ENCODE data around the gene SLC23A2. TPM values are rescaled to one million over a fixed set of nuclear protein-coding genes. Genes with fewer than 3 reads are reported as not detected.

The SLC23A2 gene
- total RNA-seq, 1 experiment from 2014 or later: 14.6 TPM

DNA sequence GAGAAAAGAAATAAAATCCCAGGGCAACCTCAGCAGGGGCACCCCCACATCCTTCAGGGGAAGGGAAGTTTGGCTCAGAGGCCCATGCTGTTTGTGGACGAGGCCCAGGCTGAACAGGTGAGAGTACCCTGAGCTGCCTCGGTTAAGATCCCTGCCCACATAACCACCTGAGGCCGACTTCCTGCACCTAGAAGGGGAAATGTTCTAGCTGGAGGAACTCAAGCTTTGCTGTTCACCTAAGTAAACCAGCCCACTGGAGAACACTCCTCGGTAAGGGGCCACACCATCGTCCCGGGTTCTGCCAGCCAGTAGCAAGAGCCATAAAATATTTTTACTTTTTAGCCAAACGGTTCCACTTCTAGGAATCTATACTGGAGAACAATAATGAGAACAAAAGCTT, 88.2 kb downstream of the SLC23A2 start:
- in situ Hi-C loops (cut with HindIII; ENCODE audit: low pct_unique_long_range_greater_than_20kb, low sequenced_read_pairs) (no loop called here), intact Hi-C loops (cut with micrococcal nuclease; ENCODE audit: unreplicated experiment) (no loop called here)
- ATAC-seq (no peak), DNase-seq (ENCODE audit: low read depth, low spot score) (no peak)
- ChIA-PET POLR2A (no interaction called here), CTCF (no interaction called here)
- H3K27me3 ChIP-seq (ENCODE audit: control insufficient read depth, insufficient read depth, low read length): no peaks in the 10 kb centered on the region
- H3K4me1 ChIP-seq (ENCODE audit: control insufficient read depth, insufficient read depth, low read length): no peaks in the 10 kb centered on the region
- no peaks in the 10 kb centered on the region for H3K9me3 ChIP-seq (ENCODE audit: control insufficient read depth, insufficient read depth, low read depth, low read length)
- H3K36me3 ChIP-seq (ENCODE audit: control insufficient read depth, insufficient read depth, low read length): no peaks in the 10 kb centered on the region
- TF ChIP-seq, protein P1, sequence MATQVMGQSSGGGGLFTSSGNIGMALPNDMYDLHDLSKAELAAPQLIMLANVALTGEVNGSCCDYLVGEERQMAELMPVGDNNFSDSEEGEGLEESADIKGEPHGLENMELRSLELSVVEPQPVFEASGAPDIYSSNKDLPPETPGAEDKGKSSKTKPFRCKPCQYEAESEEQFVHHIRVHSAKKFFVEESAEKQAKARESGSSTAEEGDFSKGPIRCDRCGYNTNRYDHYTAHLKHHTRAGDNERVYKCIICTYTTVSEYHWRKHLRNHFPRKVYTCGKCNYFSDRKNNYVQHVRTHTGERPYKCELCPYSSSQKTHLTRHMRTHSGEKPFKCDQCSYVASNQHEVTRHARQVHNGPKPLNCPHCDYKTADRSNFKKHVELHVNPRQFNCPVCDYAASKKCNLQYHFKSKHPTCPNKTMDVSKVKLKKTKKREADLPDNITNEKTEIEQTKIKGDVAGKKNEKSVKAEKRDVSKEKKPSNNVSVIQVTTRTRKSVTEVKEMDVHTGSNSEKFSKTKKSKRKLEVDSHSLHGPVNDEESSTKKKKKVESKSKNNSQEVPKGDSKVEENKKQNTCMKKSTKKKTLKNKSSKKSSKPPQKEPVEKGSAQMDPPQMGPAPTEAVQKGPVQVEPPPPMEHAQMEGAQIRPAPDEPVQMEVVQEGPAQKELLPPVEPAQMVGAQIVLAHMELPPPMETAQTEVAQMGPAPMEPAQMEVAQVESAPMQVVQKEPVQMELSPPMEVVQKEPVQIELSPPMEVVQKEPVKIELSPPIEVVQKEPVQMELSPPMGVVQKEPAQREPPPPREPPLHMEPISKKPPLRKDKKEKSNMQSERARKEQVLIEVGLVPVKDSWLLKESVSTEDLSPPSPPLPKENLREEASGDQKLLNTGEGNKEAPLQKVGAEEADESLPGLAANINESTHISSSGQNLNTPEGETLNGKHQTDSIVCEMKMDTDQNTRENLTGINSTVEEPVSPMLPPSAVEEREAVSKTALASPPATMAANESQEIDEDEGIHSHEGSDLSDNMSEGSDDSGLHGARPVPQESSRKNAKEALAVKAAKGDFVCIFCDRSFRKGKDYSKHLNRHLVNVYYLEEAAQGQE (IDR thresholded peaks at IDR 0.05; ENCODE audit: insufficient read depth in 1 of 2, low read depth in 2 of 2, low read length in 1 of 2): no peak
- TF ChIP-seq TCF7L2 (IDR thresholded peaks at IDR 0.05; ENCODE audit: low read depth, low read length) (no peak), POLR2AphosphoS5 (IDR thresholded peaks at IDR 0.05; ENCODE audit: low read depth, low read length) (no peak), SIN3A (IDR thresholded peaks at IDR 0.05; ENCODE audit: borderline replicate concordance, insufficient read depth, low read depth, low read length) (no peak)
- TF ChIP-seq, protein P2, sequence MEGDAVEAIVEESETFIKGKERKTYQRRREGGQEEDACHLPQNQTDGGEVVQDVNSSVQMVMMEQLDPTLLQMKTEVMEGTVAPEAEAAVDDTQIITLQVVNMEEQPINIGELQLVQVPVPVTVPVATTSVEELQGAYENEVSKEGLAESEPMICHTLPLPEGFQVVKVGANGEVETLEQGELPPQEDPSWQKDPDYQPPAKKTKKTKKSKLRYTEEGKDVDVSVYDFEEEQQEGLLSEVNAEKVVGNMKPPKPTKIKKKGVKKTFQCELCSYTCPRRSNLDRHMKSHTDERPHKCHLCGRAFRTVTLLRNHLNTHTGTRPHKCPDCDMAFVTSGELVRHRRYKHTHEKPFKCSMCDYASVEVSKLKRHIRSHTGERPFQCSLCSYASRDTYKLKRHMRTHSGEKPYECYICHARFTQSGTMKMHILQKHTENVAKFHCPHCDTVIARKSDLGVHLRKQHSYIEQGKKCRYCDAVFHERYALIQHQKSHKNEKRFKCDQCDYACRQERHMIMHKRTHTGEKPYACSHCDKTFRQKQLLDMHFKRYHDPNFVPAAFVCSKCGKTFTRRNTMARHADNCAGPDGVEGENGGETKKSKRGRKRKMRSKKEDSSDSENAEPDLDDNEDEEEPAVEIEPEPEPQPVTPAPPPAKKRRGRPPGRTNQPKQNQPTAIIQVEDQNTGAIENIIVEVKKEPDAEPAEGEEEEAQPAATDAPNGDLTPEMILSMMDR (IDR thresholded peaks at IDR 0.05): no peak
- H3K27ac ChIP-seq (ENCODE audit: low read length): no peak overlapping the region
- H3K4me3 ChIP-seq (ENCODE audit: low read depth in 2 of 2, low read length in 2 of 2): no peak overlapping the region
- no TSS peak for BruUV-seq (replicated peaks)

DNA sequence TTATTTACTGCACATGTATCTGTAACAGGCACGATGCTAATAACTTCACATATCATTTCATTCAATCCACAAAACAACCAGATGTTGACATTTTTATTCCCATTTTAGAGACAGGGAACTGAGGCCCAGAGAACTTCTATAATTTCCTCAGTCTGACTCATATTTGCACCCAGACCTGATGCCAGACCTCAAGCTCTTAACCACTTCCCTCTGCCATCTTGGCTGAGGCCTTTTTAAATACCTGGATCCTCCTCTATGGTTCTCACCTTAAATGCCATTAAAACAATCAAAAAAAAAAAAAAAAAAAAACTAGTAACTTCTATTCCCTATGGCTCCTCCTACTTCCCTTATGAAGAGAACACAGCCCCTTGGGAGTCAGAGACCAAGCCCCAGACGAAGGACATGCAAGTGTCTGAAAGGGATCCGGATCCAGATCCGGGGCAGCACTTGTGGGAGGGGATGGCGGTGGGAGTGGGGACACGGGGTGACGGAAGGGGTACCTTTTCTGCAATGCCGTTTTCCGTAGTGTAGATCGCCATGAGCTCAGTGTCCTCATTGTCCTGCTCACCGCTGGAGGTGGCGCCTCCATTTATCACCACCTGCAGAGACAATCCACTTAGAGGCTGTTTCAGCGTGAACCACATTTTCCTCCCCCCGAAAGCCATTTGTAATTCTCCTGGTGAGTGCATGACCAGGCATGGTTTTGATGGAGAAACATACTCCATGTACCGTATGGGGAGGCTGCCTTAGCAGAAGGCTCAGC, 88.7 kb downstream of the SLC23A2 start:
- Histone ChIP-seq H3K27ac (ENCODE audit: low read length) (no peak overlapping the region), H3K9me3 (ENCODE audit: control insufficient read depth, insufficient read depth, low read depth, low read length) (no peaks in the 10 kb centered on the region), H3K27me3 (ENCODE audit: control insufficient read depth, insufficient read depth, low read length) (no peaks in the 10 kb centered on the region), H3K4me3 (ENCODE audit: low read depth in 2 of 2, low read length in 2 of 2) (no peak overlapping the region), H3K36me3 (ENCODE audit: control insufficient read depth, insufficient read depth, low read length) (no peaks in the 10 kb centered on the region), H3K4me1 (ENCODE audit: control insufficient read depth, insufficient read depth, low read length) (no peaks in the 10 kb centered on the region)
- ATAC-seq: no peak
- no TSS peak for BruUV-seq (replicated peaks)
- intact Hi-C loops (cut with micrococcal nuclease; ENCODE audit: unreplicated experiment) (no loop called here), in situ Hi-C loops (cut with HindIII; ENCODE audit: low pct_unique_long_range_greater_than_20kb, low sequenced_read_pairs) (no loop called here)
- ChIA-PET CTCF (no interaction called here), POLR2A (no interaction called here)
- no peak for TF ChIP-seq POLR2AphosphoS5 (IDR thresholded peaks at IDR 0.05; ENCODE audit: low read depth, low read length)
- TF ChIP-seq SIN3A (IDR thresholded peaks at IDR 0.05; ENCODE audit: borderline replicate concordance, insufficient read depth, low read depth, low read length): no peak
- TF ChIP-seq, protein P2 (IDR thresholded peaks at IDR 0.05): no peak
- TF ChIP-seq TCF7L2 (IDR thresholded peaks at IDR 0.05; ENCODE audit: low read depth, low read length): no peak
- TF ChIP-seq, protein P1 (IDR thresholded peaks at IDR 0.05; ENCODE audit: insufficient read depth in 1 of 2, low read depth in 2 of 2, low read length in 1 of 2): no peak
- DNase-seq (ENCODE audit: low read depth, low spot score): no peak

Measured in Panc1 (cell line).